ACC112 (cell line): Measurements from ENCODE around the gene IRF7.

Experiments used
- H2AFZ ChIP-seq: fragments of 200-600 bp; sonication (generic); one replicate; pipeline ENCODE4 v1.6.0; 2017; ENCODE audit warnings: antibody characterized with exemption, low read length; ENCODE audit not compliant: unreplicated experiment
- H3K27ac ChIP-seq: fragments of 200-600 bp; sonication (generic); 2 replicates; pipeline ENCODE4 v1.5.1; 2014; ENCODE audit warnings: low read depth, mild to moderate bottlenecking, antibody characterized with exemption, low read length, moderate library complexity
- H3K27me3 ChIP-seq: fragments of 200-600 bp; sonication (generic); 2 replicates; pipeline ENCODE4 v1.6.1; 2014; ENCODE audit warnings: mild to moderate bottlenecking, antibody characterized with exemption, low read length, moderate library complexity, mixed read lengths; ENCODE audit not compliant: insufficient read depth
- H3K36me3 ChIP-seq: fragments of 200-600 bp; sonication (generic); 2 replicates; pipeline ENCODE4 v1.6.1; 2016; ENCODE audit warnings: mild to moderate bottlenecking, antibody characterized with exemption, low read length, moderate library complexity, mixed read lengths; ENCODE audit not compliant: insufficient read depth
- H3K4me1 ChIP-seq: fragments of 200-600 bp; sonication (generic); one replicate; pipeline ENCODE4 v1.6.1; 2016; ENCODE audit warnings: low read length, mixed read lengths; ENCODE audit not compliant: insufficient read depth, unreplicated experiment, control insufficient read depth
- H3K4me3 ChIP-seq: fragments of 200-600 bp; sonication (generic); 2 replicates; pipeline ENCODE4 v1.5.1; 2014; ENCODE audit warnings: mild to moderate bottlenecking, low read depth, low read length
- H3K79me2 ChIP-seq: fragments of 200-600 bp; sonication (generic); one replicate; pipeline ENCODE4 v1.6.0; 2016; ENCODE audit warnings: low read length; ENCODE audit not compliant: control insufficient read depth, unreplicated experiment, insufficient read depth

The IRF7 gene

GRCh38 chr11:615504-616319, at the start of gene IRF7:
TSS of gene IRF7 (minus strand) at chr11:615950. CDS start at chr11:615364, 586 bp downstream.
- Histone ChIP-seq H3K27me3 (no peaks in the 10 kb centered on the region), H3K4me1 (peaks cover 25% of the 10 kb centered on the region), H3K79me2 (peaks cover 19% of the 10 kb centered on the region), H3K27ac (peak within 1 kb of the TSS; percentile 93), H2AFZ (no peak within 1 kb of the TSS), H3K4me3 (peak within 1 kb of the TSS; percentile 99), H3K36me3 (peaks cover 26% of the 10 kb centered on the region; the same call in 1 of the 2 replicates)

- H3K4me1 ChIP-seq, result peaks cover 4% of the 10 kb centered on the region
- H3K27me3 ChIP-seq, result no peaks in the 10 kb centered on the region
- H3K27ac ChIP-seq, result peak overlapping the region; percentile 19; the same call in 1 of the 2 replicates
- no peaks in the 10 kb centered on the region for H3K79me2 ChIP-seq
- H3K36me3 ChIP-seq, result peaks cover 17% of the 10 kb centered on the region
- H2AFZ ChIP-seq, result no peak overlapping the region
- H3K4me3 ChIP-seq, result no peak overlapping the region
Measured at GRCh38 chr11:665062-665703, 49.4 kb upstream of the IRF7 start.

- no peaks in the 10 kb centered on the region for H3K27me3 ChIP-seq
- H3K4me1 ChIP-seq, result peaks cover 4% of the 10 kb centered on the region
- H3K27ac ChIP-seq, result no peak overlapping the region
- H3K4me3 ChIP-seq, result no peak overlapping the region
- no peak overlapping the region for H2AFZ ChIP-seq
- peaks cover 17% of the 10 kb centered on the region for H3K36me3 ChIP-seq
- H3K79me2 ChIP-seq, result no peaks in the 10 kb centered on the region
Measured at GRCh38 chr11:662689-663274, 47.0 kb upstream of the IRF7 start.

GRCh38 chr11:660681-661444, 45.1 kb upstream of the IRF7 start:
- peaks cover 14% of the 10 kb centered on the region for H3K36me3 ChIP-seq
- no peak overlapping the region for H2AFZ ChIP-seq
- no peak overlapping the region for H3K27ac ChIP-seq
- H3K27me3 ChIP-seq, result no peaks in the 10 kb centered on the region
- H3K4me3 ChIP-seq, result no peak overlapping the region
- no peaks in the 10 kb centered on the region for H3K79me2 ChIP-seq
- peaks cover under 1% of the 10 kb centered on the region for H3K4me1 ChIP-seq

- Histone ChIP-seq H3K36me3 (peaks cover 8% of the 10 kb centered on the region), H2AFZ (no peak overlapping the region), H3K27ac (no peak overlapping the region), H3K27me3 (no peaks in the 10 kb centered on the region), H3K79me2 (no peaks in the 10 kb centered on the region), H3K4me3 (no peak overlapping the region), H3K4me1 (no peaks in the 10 kb centered on the region)
Measured at GRCh38 chr11:660281-660680, 44.5 kb upstream of the IRF7 start.

GRCh38 chr11:659532-660085, 43.9 kb upstream of the IRF7 start:
- Histone ChIP-seq H3K4me3 (no peak overlapping the region), H3K36me3 (peaks cover 5% of the 10 kb centered on the region; the same call in 1 of the 2 replicates), H3K79me2 (no peaks in the 10 kb centered on the region), H2AFZ (no peak overlapping the region), H3K27me3 (no peaks in the 10 kb centered on the region), H3K4me1 (no peaks in the 10 kb centered on the region), H3K27ac (no peak overlapping the region)

GRCh38 chr11:657691-658126, 42.0 kb upstream of the IRF7 start:
- Histone ChIP-seq H3K36me3 (peaks cover 5% of the 10 kb centered on the region; the same call in 1 of the 2 replicates), H3K27me3 (no peaks in the 10 kb centered on the region), H3K27ac (no peak overlapping the region), H3K4me1 (no peaks in the 10 kb centered on the region), H3K4me3 (no peak overlapping the region), H2AFZ (no peak overlapping the region), H3K79me2 (no peaks in the 10 kb centered on the region)

- Histone ChIP-seq H3K27me3 (no peaks in the 10 kb centered on the region), H2AFZ (no peak overlapping the region), H3K79me2 (no peaks in the 10 kb centered on the region), H3K4me1 (no peaks in the 10 kb centered on the region), H3K36me3 (no peaks in the 10 kb centered on the region), H3K4me3 (no peak overlapping the region), H3K27ac (no peak overlapping the region)
Measured at GRCh38 chr11:656866-657265, 41.1 kb upstream of the IRF7 start.

- Histone ChIP-seq H3K36me3 (no peaks in the 10 kb centered on the region), H2AFZ (no peak overlapping the region), H3K27me3 (no peaks in the 10 kb centered on the region), H3K27ac (no peak overlapping the region), H3K79me2 (no peaks in the 10 kb centered on the region), H3K4me1 (no peaks in the 10 kb centered on the region), H3K4me3 (no peak overlapping the region)
Measured at GRCh38 chr11:656426-656825, 40.7 kb upstream of the IRF7 start.
